Measurements from ENCODE around the gene RPL36. TPM values are rescaled to one million over a fixed set of nuclear protein-coding genes. Genes with fewer than 3 reads are reported as not detected.

RPL36 gene
- total RNA-seq, 1 experiment from 2014 or later, result 1,504 TPM

- ATAC-seq (no peak), DNase-seq (ENCODE audit: low read depth, low spot score) (no peak)
- no TSS peak for BruUV-seq (replicated peaks)
- POLR2A ChIA-PET, result no interaction called here
- Histone ChIP-seq H3K4me2 (ENCODE audit: low read length) (no peak overlapping the region), H3K36me3 (ENCODE audit: control insufficient read depth in 1 of 2, insufficient read depth in 2 of 2, low read length in 2 of 2) (no peaks in the 10 kb centered on the region), H3K27me3 (ENCODE audit: insufficient read depth, low read length) (no peaks in the 10 kb centered on the region), H3K4me3 (replicated peaks in 1 of 2; ENCODE audit: low read depth in 1 of 2, low read length in 2 of 2) (no peak overlapping the region), H4K20me1 (ENCODE audit: insufficient read depth) (no peaks in the 10 kb centered on the region), H3K4me1 (ENCODE audit: control insufficient read depth in 1 of 2, insufficient read depth in 2 of 2, low read length in 2 of 2) (peaks cover 5 to 17% of the 10 kb centered on the region in 2 experiments; a peak in 2 of 4 replicates), H3K9ac (ENCODE audit: low read length) (no peak overlapping the region), H3K9me3 (ENCODE audit: control insufficient read depth in 1 of 2, insufficient read depth in 1 of 2, low read depth in 1 of 2, low read length in 2 of 2) (no peaks in the 10 kb centered on the region), H3K9me2 (ENCODE audit: insufficient read depth) (no peaks in the 10 kb centered on the region), H3K27ac (ENCODE audit: low read depth, low read length) (no peak overlapping the region), H2AFZ (ENCODE audit: low read depth, low read length, poor library complexity, severe bottlenecking) (no peak overlapping the region), H3K79me2 (ENCODE audit: insufficient read depth, low read length) (peaks cover 12% of the 10 kb centered on the region)
- RAD21 ChIA-PET (ENCODE audit: low non-redundant PET in 1 of 2, low total read pairs in 2 of 2, uncharacterized antibody in 2 of 2, unreplicated experiment in 2 of 2), result no interaction called here
- TF ChIP-seq ELF1 (IDR thresholded peaks at IDR 0.05; ENCODE audit: borderline replicate concordance, low read depth) (no peak), RAD21 (IDR thresholded peaks at IDR 0.05; ENCODE audit: low read depth) (no peak), YY1 (IDR thresholded peaks at IDR 0.05; ENCODE audit: extremely low read depth, insufficient replicate concordance, low read depth, low read length) (no peak), TCF7L2 (IDR thresholded peaks at IDR 0.05; ENCODE audit: borderline replicate concordance, extremely low read depth, insufficient read depth, insufficient read length) (no peak)
- CTCF ChIA-PET, result no interaction called here
- intact Hi-C loops (cut with micrococcal nuclease), result no loop called here
Measured at GRCh38 chr19:5677136-5677535, 13.0 kb upstream of the RPL36 start.

DNA sequence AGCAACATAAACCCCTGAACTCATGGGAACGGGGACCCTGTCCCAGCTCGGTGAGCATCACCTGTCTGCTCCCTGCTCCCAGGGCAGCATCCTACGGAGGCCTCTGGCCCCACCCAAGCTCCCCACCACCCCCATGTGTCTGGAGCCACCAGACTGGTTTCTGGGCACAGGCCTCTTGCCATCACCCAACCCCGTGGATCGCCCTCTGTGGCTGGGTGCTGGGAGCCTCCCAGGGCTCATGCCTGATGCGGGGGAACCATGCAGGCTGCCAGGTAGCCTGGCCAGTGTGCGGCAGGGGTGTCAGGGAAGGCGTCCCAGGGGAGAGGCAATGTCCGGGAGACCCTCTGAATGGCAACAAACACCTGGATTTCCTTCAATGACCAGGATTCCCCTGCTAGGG lies 12.5 kb upstream of the RPL36 start:
- BruUV-seq (replicated peaks), result no TSS peak
- TF ChIP-seq EZH2phosphoT487 (IDR thresholded peaks at IDR 0.05; ENCODE audit: borderline replicate concordance), result no peak
- TF ChIP-seq CBX3 (IDR thresholded peaks at IDR 0.05; ENCODE audit: low read depth), result no peak
- TF ChIP-seq ELF1 (IDR thresholded peaks at IDR 0.05; ENCODE audit: borderline replicate concordance, low read depth), result no peak
- no peak for TF ChIP-seq POLR2A (IDR thresholded peaks at IDR 0.05; ENCODE audit: borderline replicate concordance, extremely low read depth, insufficient read depth, insufficient read length)
- no peak for TF ChIP-seq RAD21 (IDR thresholded peaks at IDR 0.05; ENCODE audit: low read depth)
- no peak for TF ChIP-seq EGR1 (IDR thresholded peaks at IDR 0.05; ENCODE audit: low read depth)
- DNase-seq (ENCODE audit: low read depth, low spot score) (no peak), ATAC-seq (no peak)
- no peaks in the 10 kb centered on the region for H3K9me3 ChIP-seq (ENCODE audit: control insufficient read depth in 1 of 2, insufficient read depth in 1 of 2, low read depth in 1 of 2, low read length in 2 of 2)
- intact Hi-C loops (cut with micrococcal nuclease), result no loop called here
- peaks cover 5 to 17% of the 10 kb centered on the region in 2 experiments; a peak in 2 of 4 replicates for H3K4me1 ChIP-seq (ENCODE audit: control insufficient read depth in 1 of 2, insufficient read depth in 2 of 2, low read length in 2 of 2)
- H3K4me2 ChIP-seq (ENCODE audit: low read length), result no peak overlapping the region
- peaks cover 12% of the 10 kb centered on the region for H3K79me2 ChIP-seq (ENCODE audit: insufficient read depth, low read length)
- H4K20me1 ChIP-seq (ENCODE audit: insufficient read depth), result no peaks in the 10 kb centered on the region
- no peaks in the 10 kb centered on the region for H3K9me2 ChIP-seq (ENCODE audit: insufficient read depth)
- CTCF ChIA-PET, result interaction anchor here (1.0 kb wide), 1 partner anchor 12 kb away, joined by 3 read pairs; no protein-coding TSS in a partner anchor
- H3K9ac ChIP-seq (ENCODE audit: low read length), result no peak overlapping the region
- H3K36me3 ChIP-seq (ENCODE audit: control insufficient read depth in 1 of 2, insufficient read depth in 2 of 2, low read length in 2 of 2), result no peaks in the 10 kb centered on the region
- H3K27ac ChIP-seq (ENCODE audit: low read depth, low read length), result no peak overlapping the region
- no peaks in the 10 kb centered on the region for H3K27me3 ChIP-seq (ENCODE audit: insufficient read depth, low read length)
- POLR2A ChIA-PET, result no interaction called here
- no peak overlapping the region for H2AFZ ChIP-seq (ENCODE audit: low read depth, low read length, poor library complexity, severe bottlenecking)
- RAD21 ChIA-PET (ENCODE audit: low non-redundant PET in 1 of 2, low total read pairs in 2 of 2, uncharacterized antibody in 2 of 2, unreplicated experiment in 2 of 2), result interaction anchor here in 1 of 2 experiments (0.8 kb wide), 1 partner anchor 14 kb away, joined by 3 read pairs; no protein-coding TSS in a partner anchor
- H3K4me3 ChIP-seq (replicated peaks in 1 of 2; ENCODE audit: low read depth in 1 of 2, low read length in 2 of 2), result no peak overlapping the region

Data from HCT116 (cell line).